Fibroblast of the conjunctiva (primary cell): Measurements from ENCODE around the gene SLC44A5.

Source experiments
- DNase-seq: peaks from one replicate; pipeline ENCODE4 v3.0.0-alpha.2; 2010; ENCODE audit warnings: low read depth

The SLC44A5 gene

DNA sequence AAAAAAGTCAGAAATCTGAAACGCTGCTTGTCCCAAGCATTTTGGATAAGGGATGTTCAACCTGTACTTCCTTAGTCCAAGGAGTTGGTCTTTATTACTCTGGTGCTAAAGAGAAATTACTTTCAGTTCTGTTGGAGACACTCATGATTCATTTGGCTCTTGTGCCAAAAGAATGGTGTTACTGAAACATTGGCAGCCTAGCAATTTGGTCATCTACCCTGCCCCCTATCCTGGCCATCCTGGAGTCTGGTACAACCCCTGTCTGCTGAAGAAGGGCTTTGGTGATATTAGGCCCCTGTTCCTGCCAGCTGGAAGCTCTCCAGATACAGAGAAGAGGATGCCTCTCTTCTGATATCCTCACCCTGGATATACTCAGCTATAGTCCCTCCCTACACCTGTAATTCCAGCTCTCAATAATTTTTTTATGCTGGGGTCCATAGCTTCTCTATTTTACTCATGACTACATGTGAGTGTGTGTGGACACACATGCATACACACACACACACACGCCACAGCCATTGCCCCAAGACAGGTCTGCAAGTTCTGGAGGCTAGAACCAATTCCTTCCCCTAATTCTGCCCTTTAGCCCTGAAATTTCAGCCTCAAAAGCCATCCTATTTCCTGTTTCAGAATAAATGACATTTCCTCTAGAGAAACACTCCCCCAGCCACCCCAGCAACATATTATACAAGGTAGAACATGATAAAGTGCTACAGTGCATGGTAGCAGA lies 436.7 kb downstream of the SLC44A5 start:
- DNase-seq = no peak

DNA sequence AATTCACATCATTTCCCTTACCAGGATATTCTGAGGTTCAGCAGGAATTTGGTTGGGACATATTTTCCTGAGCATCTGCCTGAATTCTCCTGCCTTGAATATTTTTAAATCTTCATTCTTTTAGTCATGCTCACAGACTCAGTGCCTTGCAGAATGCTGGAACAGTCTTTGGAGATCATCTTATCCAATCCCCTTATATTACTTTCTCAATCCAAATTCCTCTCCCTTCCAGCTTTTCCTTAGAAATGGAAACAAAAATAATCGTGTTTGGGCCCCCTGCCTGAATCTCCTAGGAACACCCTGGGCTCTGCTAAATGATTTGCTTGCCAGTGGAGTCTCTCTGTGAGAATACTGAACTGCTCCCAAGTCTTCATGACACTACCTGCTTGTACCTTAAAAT lies 438.4 kb downstream of the SLC44A5 start:
- no peak for DNase-seq

DNA sequence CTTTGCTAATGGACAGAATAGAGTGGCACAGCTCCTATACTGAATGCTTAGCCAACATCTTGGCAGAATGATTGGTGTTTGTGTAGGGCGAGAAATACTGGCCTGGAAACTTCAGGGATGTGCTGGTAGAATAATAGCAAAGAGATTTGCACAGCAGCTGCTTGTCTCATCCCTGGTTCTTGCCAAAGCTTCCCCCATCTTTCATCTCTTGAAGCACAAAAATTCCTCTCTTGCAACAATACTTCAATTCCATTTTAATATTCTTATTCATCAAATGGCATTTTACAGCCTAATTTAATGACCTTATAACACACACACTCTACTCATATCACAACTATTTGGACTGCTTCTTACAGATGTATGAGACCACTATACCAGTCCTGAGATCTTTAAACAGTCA lies 439.0 kb downstream of the SLC44A5 start:
- no peak for DNase-seq

DNA sequence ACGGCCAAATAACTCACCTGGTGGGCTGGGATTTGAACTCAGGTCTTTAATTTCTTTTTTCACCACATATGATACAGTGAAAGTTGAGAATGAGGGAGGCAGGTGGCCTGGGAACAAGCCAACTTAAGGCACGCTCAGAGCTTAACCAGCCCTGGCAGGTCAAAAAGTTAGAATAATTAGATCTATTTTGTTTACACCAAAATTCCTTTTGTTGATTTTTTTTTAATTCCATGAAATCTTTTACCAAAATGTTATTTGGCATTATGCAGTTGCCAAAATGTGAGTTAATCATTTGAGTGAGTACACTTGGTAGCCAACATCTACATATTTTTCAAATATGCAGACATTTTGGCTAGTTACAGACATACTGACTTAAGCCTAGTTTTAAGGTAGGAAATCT lies 439.9 kb downstream of the SLC44A5 start:
- no peak for DNase-seq

DNA sequence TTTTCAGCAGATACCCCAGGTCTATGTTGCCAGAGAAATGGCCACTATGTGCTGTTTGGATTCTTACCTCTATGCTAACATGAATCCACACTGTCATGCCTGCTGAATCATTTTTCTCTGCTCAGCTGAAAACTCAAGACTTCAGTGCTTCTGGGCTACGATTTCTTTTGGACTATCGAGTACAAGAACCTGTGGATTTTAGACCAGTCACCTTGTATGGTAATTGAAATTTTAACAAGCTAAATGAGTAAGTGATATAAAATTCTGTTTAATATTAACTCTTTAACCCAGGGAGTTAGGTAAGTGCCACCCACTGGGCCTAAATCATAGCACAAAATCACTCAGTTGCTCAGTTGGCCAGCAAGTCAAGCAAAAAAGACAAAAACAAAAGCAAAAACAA lies 440.9 kb downstream of the SLC44A5 start:
- DNase-seq = no peak

DNA sequence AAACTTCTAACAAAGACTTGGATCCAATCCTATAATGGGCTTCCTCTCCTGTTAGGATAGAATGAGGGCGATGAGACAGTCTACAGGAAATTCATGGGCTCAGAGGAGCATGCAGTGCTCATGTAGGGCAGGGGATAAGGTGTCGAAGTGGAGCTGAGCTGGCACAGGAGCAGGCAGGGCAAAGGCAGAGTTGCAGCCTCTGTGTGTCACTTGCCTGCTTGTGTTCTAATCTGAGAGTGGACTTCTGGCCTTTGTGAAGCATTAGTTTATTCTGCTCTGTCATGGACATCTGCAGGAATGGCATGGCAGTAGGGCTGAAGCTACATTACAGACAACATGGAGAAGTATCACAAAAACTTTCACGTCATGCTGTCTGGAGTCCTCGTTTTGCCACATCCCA lies 444.1 kb downstream of the SLC44A5 start:
- no peak for DNase-seq

DNA sequence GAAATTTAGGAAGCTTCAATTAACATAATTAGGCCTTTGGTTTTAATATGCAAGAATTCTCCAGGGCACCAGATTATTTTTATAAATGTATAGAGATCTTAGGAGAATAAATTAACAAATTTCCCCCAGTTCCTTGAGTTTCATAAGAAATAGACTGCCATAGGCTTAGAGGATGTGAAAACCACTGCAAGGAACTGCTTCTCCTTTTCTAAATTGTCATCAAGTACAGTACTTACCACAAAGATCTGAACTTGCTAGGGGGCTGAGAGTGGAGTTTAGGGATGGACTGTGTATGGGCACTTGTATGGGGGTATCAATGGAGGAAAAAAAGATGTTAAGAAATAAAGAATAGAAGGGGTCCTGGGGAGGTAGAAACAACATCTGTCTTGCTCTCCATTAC lies 445.6 kb downstream of the SLC44A5 start:
- DNase-seq = no peak

DNA sequence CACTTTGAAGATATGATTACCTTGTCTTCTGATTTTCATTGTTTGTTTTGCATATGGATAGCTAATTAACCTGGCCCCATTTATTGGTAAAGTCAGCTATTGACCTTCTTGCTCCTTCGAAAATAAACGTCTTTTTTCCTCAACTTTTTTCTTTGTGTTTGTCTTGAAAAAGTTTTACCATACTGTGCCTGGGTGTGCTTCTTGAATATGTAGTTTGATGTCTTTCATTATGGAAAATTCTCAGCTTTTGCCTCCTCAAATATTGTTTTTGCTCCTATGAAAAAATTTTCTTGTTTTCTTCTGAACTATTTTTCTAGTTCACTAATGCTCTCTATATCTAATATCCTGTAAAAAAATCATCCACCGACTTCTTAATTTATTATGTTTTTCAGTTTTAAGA lies 451.8 kb downstream of the SLC44A5 start:
- DNase-seq = no peak
